ENCODE data around the gene ZNF705A. TPM values are rescaled to one million over a fixed set of nuclear protein-coding genes. Genes with fewer than 3 reads are reported as not detected.
"Not testable (repeated sequence)": the region's sequence is repeated elsewhere in the genome, so short reads cannot be mapped to it uniquely, and the experiment has no call there.

The ZNF705A gene
- total RNA-seq, 1 donor from 2014 or later = not detected

GRCh38 chr12:8223646-8224045, 66.8 kb downstream of the ZNF705A start:
- H3K4me1 Mint-ChIP-seq; H3K27ac Mint-ChIP-seq; intact Hi-C loops (cut with micrococcal nuclease): not testable (repeated sequence)

GRCh38 chr12:8224782-8225181, 68.0 kb downstream of the ZNF705A start:
- DNase-seq; H3K36me3 Mint-ChIP-seq (ENCODE audit: low read depth); H3K9me3 Mint-ChIP-seq: not testable (repeated sequence)

More at GRCh38 chr12:8223646-8224045, 66.8 kb downstream of the ZNF705A start:
- not testable (repeated sequence) for H3K4me3 Mint-ChIP-seq; H3K36me3 Mint-ChIP-seq (ENCODE audit: low read depth); H3K27me3 Mint-ChIP-seq; DNase-seq; H3K9me3 Mint-ChIP-seq

GRCh38 chr12:8226355-8226754, 69.5 kb downstream of the ZNF705A start:
- intact Hi-C loops (cut with micrococcal nuclease) = no loop called here
- no peaks in the 10 kb centered on the region for H3K9me3 Mint-ChIP-seq
- H3K27ac Mint-ChIP-seq = no peak overlapping the region
- H3K4me3 Mint-ChIP-seq = no peak overlapping the region
- DNase-seq = no peak
- H3K4me1 Mint-ChIP-seq = peaks cover 3% of the 10 kb centered on the region
- H3K36me3 Mint-ChIP-seq (ENCODE audit: low read depth) = no peaks in the 10 kb centered on the region
- H3K27me3 Mint-ChIP-seq = no peaks in the 10 kb centered on the region

More at GRCh38 chr12:8224782-8225181, 68.0 kb downstream of the ZNF705A start:
- H3K27me3 Mint-ChIP-seq; H3K27ac Mint-ChIP-seq; H3K4me1 Mint-ChIP-seq; H3K4me3 Mint-ChIP-seq; intact Hi-C loops (cut with micrococcal nuclease): not testable (repeated sequence)

GRCh38 chr12:8226992-8227731, 70.3 kb downstream of the ZNF705A start, which contains the start of gene FAM90A1:
Gene FAM90A1, minus strand, starts transcription at chr12:8227618. Its CDS starts 2,786 bp downstream, at chr12:8224832.
- H3K4me1 Mint-ChIP-seq; H3K36me3 Mint-ChIP-seq (ENCODE audit: low read depth); intact Hi-C loops (cut with micrococcal nuclease); H3K9me3 Mint-ChIP-seq; H3K27me3 Mint-ChIP-seq: not testable (repeated sequence)
- peak within 1 kb of the TSS; percentile 63 for H3K27ac Mint-ChIP-seq
- peak within 1 kb of the TSS; percentile 75 for H3K4me3 Mint-ChIP-seq
- DNase-seq = peak; percentile 74

GRCh38 chr12:8227732-8228077, 70.9 kb downstream of the ZNF705A start:
- H3K27me3 Mint-ChIP-seq; H3K36me3 Mint-ChIP-seq (ENCODE audit: low read depth): not testable (repeated sequence)
- H3K27ac Mint-ChIP-seq = peak overlapping the region; percentile 51

GRCh38 chr12:8228607-8229006, 71.8 kb downstream of the ZNF705A start:
- H3K27me3 Mint-ChIP-seq; intact Hi-C loops (cut with micrococcal nuclease); H3K4me3 Mint-ChIP-seq; DNase-seq; H3K4me1 Mint-ChIP-seq; H3K9me3 Mint-ChIP-seq; H3K27ac Mint-ChIP-seq; H3K36me3 Mint-ChIP-seq (ENCODE audit: low read depth): not testable (repeated sequence)

More at GRCh38 chr12:8227732-8228077, 70.9 kb downstream of the ZNF705A start:
- H3K4me1 Mint-ChIP-seq; intact Hi-C loops (cut with micrococcal nuclease); DNase-seq; H3K9me3 Mint-ChIP-seq: not testable (repeated sequence)
- peak overlapping the region; percentile 75 for H3K4me3 Mint-ChIP-seq

- intact Hi-C loops (cut with micrococcal nuclease); H3K27me3 Mint-ChIP-seq; H3K9me3 Mint-ChIP-seq; H3K27ac Mint-ChIP-seq; H3K4me1 Mint-ChIP-seq; H3K4me3 Mint-ChIP-seq; H3K36me3 Mint-ChIP-seq (ENCODE audit: low read depth); DNase-seq: not testable (repeated sequence)
Observed at GRCh38 chr12:8229486-8229885, 72.7 kb downstream of the ZNF705A start.

Other genes with a start within 250 kb of the ZNF705A start
- gene SLC2A3, start 220.8 kb upstream of the ZNF705A start, total RNA-seq = 362 and 366 TPM in 2 replicates
- 18.5 and 18.6 TPM in 2 replicates for gene FOXJ2, start 124.3 kb upstream of the ZNF705A start, total RNA-seq
- 0.56 and 0.73 TPM in 2 replicates for gene C3AR1, start 90.7 kb upstream of the ZNF705A start, total RNA-seq
- 34.8 and 36.2 TPM in 2 replicates for gene NECAP1, start 74.7 kb upstream of the ZNF705A start, total RNA-seq
- 0.97 and 1.5 TPM in 2 replicates for gene CLEC4A, start 33.4 kb upstream of the ZNF705A start, total RNA-seq
- 0.14 and 0.31 TPM in 2 replicates for gene FAM90A1, start 70.6 kb downstream of the ZNF705A start, total RNA-seq

Measured in activated CD4-positive, alpha-beta T cell treated with anti-CD3 and anti-CD28 coated beads, Interleukin-2, amount 10 ng/mL, durations not matched to agents 24 days and 14 days (primary cell).